Non-pigmented ciliary epithelial cell (primary cell): Measurements from ENCODE around the gene IQGAP2.
"Not testable (repeated sequence)": the region's sequence is repeated elsewhere in the genome, so short reads cannot be mapped to it uniquely, and the experiment has no call there.

Experiments
- DNase-seq: peaks from one replicate; pipeline ENCODE4 v3.0.0-alpha.2; 2010; ENCODE audit warnings: low read depth

The IQGAP2 gene

GRCh38 chr5:76663573-76663972 is 260.5 kb downstream of the IQGAP2 start:
- DNase-seq = no peak

DNA sequence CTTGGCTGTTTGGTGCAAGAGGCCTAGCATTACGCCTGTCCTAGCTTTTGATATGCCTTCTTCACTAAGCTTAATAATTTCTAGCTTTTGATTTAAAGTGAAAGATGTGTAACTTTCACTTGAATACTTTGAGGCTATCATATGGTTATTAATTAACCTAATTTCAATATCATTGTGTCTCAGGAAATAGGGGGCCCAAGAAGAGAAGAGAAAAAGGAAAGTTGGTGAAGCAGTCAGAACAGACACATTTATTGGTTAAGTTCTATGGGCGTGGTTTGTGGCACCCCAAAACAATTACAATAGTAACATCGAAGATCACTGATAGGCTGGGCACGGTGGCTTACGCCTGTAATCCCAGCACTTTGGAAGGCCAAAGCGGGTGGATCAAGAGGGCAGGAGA is 261.0 kb downstream of the IQGAP2 start:
- no peak for DNase-seq

DNA sequence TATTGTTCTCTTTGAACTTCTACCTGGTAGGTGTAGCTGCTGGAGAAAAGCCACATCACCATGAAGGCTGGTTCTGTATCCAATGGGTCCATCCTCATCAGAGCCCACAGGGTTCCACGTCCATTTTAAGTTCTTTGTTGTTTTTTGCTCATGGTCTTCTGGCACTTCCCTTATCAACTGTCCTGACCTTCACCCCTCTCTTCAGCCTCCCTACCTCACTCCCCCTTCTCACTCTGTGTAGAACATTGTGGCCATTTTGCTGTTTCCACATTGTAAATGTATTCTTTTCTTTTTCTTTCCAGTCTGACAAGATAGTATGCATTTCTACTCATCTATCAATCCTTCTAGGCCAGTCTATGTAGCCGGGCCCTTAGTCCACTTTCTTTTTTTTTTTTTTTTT is 264.4 kb downstream of the IQGAP2 start:
- DNase-seq = no peak

DNA sequence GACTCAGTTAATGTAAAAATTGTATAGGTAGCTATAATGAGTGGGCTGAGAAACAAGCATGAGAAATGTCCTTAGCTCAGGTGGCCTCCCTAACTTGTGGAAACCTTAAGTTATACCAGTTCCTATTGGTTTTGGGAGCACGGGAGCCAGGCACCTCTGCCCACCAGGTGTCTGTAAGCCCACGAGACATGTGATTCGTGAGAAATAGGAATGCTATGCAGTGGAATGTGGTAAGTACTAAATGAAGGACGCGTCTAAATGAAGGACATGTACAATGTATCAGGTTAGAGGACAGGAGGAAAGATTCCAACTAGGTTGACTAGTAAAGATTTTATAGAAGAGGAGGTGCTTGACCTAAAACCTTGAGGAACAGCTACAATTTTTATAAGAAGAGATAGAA is 266.2 kb downstream of the IQGAP2 start:
- no peak for DNase-seq

GRCh38 chr5:76670508-76670907 is 267.4 kb downstream of the IQGAP2 start:
- DNase-seq = no peak

- DNase-seq = no peak
These were observed 269.2 kb downstream of the IQGAP2 start for GRCh38 chr5:76672242-76672641.

DNA sequence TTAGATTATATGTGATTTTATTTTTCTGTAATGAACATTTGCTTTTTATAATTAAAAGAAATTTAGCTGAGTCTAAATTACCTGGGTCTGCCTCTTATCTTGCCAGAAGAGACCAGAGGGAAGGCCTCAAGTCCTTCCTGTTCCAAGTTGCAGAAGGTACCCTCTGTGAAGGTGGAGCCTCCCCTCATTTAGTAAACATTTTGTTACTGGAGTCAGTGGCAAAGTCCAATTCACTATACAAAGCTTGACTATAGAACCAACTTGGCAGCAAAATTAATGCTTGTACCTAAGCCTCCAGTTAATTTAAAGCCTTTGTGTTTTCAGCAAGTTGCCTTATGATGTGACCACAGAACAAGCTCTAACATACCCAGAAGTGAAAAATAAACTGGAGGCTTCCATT is 270.0 kb downstream of the IQGAP2 start:
- no peak for DNase-seq

- DNase-seq = no peak
These were observed 271.4 kb downstream of the IQGAP2 start for GRCh38 chr5:76674330-76675066.

DNA sequence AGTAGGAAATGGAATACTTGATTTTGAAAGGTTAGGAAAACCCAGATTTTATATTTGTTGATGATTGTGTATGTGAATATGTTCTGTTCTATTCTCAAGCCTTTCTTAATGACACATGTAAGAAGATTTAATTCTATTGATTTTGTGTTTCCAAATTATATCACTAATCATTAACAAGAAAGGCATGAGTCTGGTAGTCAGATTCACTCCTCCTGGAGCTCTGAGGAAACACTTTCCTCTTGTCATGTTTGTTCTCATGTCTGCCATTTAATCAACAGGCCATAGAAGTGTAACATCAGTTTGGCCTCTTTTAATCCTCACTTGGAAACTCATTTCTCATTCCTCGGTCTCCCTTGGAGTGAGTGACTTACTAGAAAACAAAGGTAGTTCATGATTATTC is 272.3 kb downstream of the IQGAP2 start:
- no peak for DNase-seq

DNA sequence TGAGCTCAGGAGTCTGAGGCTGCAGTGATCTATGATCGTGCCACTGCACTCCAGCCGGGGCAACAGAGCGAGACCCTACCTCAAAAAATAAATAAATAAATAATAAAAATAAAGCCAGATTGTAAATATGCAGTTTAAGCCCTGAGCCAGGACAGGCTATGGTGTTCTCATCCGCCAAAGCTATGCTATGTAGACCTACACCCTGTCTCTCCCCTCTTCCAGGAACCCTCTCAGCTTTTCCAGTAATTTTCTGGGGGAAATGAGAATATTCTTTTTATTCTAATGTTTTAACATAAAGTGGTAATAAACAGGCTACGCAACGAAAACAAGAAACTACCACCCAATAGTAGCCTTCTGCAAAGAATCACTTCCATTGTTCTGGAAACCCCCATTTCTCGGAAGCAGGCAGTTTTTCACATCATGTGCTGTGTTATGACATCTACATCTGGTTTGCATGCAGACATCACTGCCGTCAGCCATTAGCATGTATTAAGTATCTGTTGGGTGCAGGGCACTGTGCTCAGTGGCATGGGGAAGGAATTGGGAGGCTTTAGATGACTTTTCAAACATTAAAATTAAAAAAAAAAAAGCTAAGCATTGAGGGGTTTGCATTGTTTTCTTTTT is 274.9 kb downstream of the IQGAP2 start:
- DNase-seq = no peak

DNA sequence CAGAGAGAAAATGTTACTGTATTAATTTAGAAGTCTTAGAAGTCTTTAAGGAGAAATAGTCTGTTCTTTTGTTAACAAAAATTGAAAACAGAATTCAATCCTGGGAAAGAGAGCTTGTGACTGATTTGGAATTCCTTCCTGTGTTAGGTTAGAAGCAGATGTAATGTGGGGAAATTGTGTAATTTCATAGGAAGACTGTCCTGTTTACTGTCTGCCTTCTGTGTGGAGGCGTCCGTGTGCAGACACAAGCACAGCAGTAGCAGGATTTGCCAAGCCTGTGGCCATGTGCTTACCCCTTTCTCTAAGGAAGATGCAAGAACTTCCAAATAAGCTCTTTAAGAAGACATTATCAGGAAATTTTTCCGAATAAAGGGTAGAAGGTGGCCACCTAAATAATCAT is 276.1 kb downstream of the IQGAP2 start:
- DNase-seq = no peak

GRCh38 chr5:76680826-76681225 is 277.7 kb downstream of the IQGAP2 start:
- not testable (repeated sequence) for DNase-seq

DNA sequence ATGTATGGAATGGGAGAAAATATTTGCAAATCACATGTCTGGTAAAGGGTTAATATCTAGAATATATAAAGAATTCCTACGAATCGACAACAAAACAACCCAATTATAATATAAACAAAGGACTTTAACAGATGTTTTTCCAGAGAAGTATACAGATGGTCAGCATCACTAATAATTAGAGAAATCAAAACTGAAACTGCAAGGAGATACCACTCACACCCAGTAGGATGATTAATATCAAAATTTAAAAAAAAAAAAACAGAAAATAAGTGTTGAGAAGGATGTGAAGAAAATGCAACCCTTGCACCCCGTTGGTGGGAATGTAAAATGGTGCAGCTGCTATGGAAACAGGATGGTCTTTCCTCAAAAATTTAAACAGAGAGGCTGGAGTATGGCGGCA is 278.2 kb downstream of the IQGAP2 start:
- DNase-seq = no peak

GRCh38 chr5:76682387-76682786 is 279.3 kb downstream of the IQGAP2 start:
- DNase-seq = no peak

DNA sequence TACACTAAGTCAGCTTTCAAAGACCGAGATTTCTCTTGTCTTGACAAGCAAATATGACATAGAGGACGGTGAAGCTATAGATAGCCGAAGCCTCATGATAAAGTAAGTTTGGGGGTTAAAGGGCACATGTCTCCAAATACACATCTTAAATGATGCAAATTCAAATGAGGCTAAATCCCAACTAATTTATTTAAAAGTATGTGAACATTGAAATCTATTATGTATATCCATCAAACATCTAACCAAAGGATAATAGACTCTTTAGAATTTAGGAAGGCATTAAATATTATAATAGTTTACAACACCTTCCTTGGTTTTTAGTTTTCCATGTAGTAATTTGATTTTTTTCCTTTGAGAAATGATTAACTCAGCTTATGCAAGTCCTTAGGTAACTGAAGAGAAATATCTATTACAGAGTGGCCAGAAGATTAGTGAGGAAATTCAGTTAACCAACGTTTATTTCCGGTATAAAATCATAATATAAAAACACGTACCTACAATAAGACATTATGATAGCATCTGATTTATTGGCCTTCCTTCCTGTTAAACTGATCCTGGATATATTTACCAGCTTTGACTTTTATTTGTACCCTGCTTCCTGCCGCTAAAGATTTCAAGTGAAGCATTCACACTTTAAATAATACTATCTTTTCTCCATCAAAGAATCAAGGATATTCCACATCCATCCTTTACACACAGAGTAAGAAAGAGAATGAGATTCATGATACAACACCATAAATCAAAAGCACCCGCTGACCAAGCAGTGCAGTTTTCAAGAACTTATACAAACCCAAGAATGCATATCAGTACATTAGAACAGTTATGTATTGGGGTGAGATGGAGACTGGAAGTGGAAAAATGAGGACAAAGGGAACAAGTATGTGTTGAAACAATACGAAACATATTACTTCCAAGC is 281.0 kb downstream of the IQGAP2 start:
- no peak for DNase-seq

GRCh38 chr5:76684756-76685519 is 281.9 kb downstream of the IQGAP2 start:
- no peak for DNase-seq

GRCh38 chr5:76685704-76686103 is 282.6 kb downstream of the IQGAP2 start:
- no peak for DNase-seq

- no peak for DNase-seq
These were observed 285.1 kb downstream of the IQGAP2 start for GRCh38 chr5:76688212-76688611.

DNA sequence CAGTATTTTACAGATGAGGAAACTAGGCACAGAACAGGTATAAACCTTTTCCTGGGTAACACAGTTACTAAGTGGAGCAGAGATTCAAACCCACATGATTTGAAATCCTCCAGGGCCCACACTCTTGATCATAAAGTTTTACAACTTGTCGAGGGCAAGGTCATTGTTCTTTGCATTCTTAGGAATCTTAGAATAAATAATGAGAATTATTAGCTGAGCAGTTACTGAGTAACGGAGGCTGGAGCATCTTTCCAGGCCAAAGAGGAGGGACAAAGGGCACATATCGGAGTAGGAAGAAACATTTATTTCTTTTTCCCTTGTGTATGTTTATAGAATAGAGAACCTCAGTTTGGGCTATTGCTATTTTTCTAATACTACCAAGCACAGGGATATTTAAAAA is 285.8 kb downstream of the IQGAP2 start:
- no peak for DNase-seq

GRCh38 chr5:76689321-76690036 is 286.4 kb downstream of the IQGAP2 start:
- DNase-seq = peak; percentile 81

- no peak for DNase-seq
These were observed 287.1 kb downstream of the IQGAP2 start for GRCh38 chr5:76690037-76690679.
